Measurements from ENCODE around the gene AQP11. TPM values are rescaled to one million over a fixed set of nuclear protein-coding genes. Genes with fewer than 3 reads are reported as not detected.
A peak's percentile ranks its signal among the peaks of the same experiment; 100 is the strongest.

The AQP11 gene, protein sequence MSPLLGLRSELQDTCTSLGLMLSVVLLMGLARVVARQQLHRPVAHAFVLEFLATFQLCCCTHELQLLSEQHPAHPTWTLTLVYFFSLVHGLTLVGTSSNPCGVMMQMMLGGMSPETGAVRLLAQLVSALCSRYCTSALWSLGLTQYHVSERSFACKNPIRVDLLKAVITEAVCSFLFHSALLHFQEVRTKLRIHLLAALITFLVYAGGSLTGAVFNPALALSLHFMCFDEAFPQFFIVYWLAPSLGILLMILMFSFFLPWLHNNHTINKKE
- 1 to 10 TPM; 1.1 to 5.6 (median 3.1) TPM for total RNA-seq

DNA sequence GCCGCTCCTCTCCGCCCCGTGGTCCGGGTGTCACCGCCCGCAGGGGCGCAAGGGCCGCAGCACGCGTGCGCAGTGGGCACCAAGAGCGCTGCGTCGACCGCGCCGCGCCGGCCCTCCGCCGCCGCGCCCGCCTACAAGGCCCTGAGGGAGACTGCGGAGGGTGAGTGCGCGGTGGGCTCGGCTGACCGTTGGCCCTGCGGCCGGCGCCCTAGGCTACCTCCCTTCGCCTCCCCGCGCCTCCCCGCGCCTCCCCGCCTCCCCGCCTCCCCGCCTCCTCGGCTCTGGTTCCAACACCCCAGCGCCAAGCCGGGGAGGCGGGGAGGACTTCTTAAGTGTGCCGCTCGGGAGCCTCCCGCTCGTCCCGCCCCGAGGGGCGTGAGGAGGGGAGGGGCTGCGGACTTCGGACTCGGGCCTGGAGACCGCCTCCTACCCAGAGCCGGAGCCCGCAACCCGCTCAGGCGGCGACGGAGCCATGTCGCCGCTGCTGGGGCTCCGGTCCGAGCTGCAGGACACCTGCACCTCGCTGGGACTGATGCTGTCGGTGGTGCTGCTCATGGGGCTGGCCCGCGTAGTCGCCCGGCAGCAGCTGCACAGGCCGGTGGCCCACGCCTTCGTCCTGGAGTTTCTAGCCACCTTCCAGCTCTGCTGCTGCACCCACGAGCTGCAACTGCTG is at the start of gene AQP11:
AQP11 (plus strand) TSS at position 433 of the 673 bp plus-strand sequence; CDS start at position 473, 40 bp downstream.
- H3K27me3 ChIP-seq, result no peaks in the 10 kb centered on the region
- H3K27ac ChIP-seq, result peak within 1 kb of the TSS; percentile 71 to 83 (median 78)
- H3K4me3 ChIP-seq (replicated peaks in 1 of 3), result peak within 1 kb of the TSS; percentile 13 to 76 (median 54)
- TF ChIP-seq POLR2A (IDR thresholded peaks at IDR 0.05) (peak in 1 of 2 donors; percentile 69), CTCF (IDR thresholded peaks at IDR 0.05) (no peak)
- no peaks in the 10 kb centered on the region for H3K9me3 ChIP-seq
- H3K36me3 ChIP-seq, result no peaks in the 10 kb centered on the region
- intact Hi-C loops (cut with DNase I), result no loop called here
- DNase-seq, result peak; percentile 94 to 95
- WGBS, 2 donors, result 0% methylated on average over 19 to 25 of the region's 75 CpGs
- H3K4me1 ChIP-seq, result peaks cover 0 to 10% of the 10 kb centered on the region in 2 donors

GRCh38 chr11:77542296-77542695 is 47.5 kb upstream of the AQP11 start:
- Histone ChIP-seq H3K27me3 (no peaks in the 10 kb centered on the region), H3K27ac (no peak overlapping the region), H3K9me3 (no peaks in the 10 kb centered on the region), H3K4me1 (no peaks in the 10 kb centered on the region), H3K4me3 (replicated peaks in 1 of 3) (no peak overlapping the region), H3K36me3 (no peaks in the 10 kb centered on the region)
- TF ChIP-seq POLR2A (IDR thresholded peaks at IDR 0.05), result no peak
- TF ChIP-seq CTCF (IDR thresholded peaks at IDR 0.05), result no peak
- DNase-seq, result no peak
- intact Hi-C loops (cut with DNase I), result no loop called here
- 83 to 90% methylated on average over 1 of the region's 1 CpG for WGBS, 2 donors

DNA sequence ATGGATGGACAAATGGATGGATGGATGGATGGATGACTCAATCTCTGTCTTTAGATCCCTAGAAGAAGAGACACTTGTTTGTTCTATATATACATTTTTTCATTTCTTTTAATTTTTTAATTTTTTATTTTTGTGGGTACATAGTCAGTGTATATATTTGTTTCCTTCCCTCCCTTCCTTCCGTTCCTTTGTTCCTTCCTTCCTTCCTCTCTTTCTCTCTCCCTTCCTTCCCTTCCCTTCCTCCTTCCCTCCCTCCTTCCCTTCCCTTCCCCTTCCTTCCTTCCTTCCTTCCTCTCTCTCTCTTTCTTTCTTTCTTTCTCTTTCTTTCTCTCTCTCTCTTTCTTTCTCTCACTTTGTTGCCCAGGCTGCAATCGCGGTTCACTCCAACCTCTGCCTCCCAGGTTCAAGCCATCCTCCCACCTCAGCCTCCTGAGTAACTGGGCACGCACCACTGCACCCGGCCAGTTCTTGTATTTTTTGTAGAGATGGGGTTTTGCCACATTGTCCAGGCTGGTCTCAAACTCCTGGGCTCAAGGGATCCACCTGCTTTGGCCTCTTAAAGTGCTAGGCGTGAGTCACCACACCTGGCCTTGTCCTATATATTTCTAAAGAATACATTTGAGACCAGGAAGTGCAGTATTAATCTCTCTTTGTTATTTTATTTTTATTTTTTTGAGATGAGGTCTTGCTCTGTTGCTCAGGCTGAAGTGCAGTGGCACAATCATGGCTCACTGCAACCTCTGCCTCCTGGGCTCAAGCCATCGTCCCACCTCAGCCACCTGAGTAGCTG is 42.5 kb upstream of the AQP11 start:
- TF ChIP-seq POLR2A (IDR thresholded peaks at IDR 0.05), result no peak
- 92 to 96% methylated on average over 7 of the region's 7 CpGs for WGBS, 2 donors

DNA sequence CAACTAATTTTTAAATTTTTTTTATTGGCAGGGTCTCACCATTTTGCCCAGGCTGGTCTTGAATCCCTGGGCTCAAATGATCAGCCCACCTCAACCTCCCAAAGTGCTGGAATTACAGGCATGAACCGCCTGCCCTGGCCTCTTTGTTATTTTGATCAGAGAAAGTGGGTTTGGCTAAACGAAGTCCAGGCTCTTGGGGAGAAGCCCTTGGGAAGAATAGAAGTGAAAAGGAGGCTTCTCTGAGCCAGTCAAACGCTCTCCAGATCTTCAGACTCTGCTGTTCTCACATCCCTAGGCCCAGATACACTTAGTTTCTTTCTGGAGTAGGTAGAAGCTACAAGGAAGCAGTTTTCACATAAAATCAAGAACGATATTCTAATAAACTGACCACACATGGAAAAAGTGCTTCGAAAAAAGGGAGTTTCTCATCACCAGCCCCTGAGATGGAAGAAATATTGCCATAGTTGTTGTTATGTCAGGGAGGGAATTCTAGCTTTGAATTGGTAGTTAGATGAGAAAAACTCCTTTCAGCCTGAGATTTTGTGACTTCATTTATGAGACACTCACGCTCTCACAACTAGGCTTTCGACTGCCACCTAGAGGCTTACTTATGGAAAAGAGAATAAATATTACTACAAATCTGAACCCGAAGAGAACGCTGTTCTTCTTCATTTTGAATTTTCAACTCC is 41.7 kb upstream of the AQP11 start:
- peak; percentile 30 to 49 for DNase-seq
- no peak overlapping the region for H3K4me3 ChIP-seq (replicated peaks in 1 of 3)
- 24 to 28% methylated on average over 9 of the region's 9 CpGs for WGBS, 2 donors
- no peak overlapping the region for H3K27ac ChIP-seq
- intact Hi-C loops (cut with DNase I), result loop anchor here (2.0 kb wide), 1 partner anchor 355 kb away; no protein-coding TSS in a partner anchor
- H3K9me3 ChIP-seq, result no peaks in the 10 kb centered on the region
- no peaks in the 10 kb centered on the region for H3K4me1 ChIP-seq
- no peaks in the 10 kb centered on the region for H3K36me3 ChIP-seq
- peak; percentile 34 to 87 (median 64) for TF ChIP-seq CTCF (IDR thresholded peaks at IDR 0.05)
- no peak for TF ChIP-seq POLR2A (IDR thresholded peaks at IDR 0.05)
- no peaks in the 10 kb centered on the region for H3K27me3 ChIP-seq

More for the DNA sequence above, 42.5 kb upstream of the AQP11 start:
- Histone ChIP-seq H3K4me3 (replicated peaks in 1 of 3) (no peak overlapping the region), H3K27ac (no peak overlapping the region), H3K27me3 (no peaks in the 10 kb centered on the region), H3K36me3 (no peaks in the 10 kb centered on the region), H3K4me1 (no peaks in the 10 kb centered on the region), H3K9me3 (no peaks in the 10 kb centered on the region)
- no peak for DNase-seq
- intact Hi-C loops (cut with DNase I), result no loop called here
